IMR-90 (cell line): ENCODE results near the gene FOCAD. TPM values are rescaled to one million over a fixed set of nuclear protein-coding genes. Genes with fewer than 3 reads are reported as not detected.

ENCODE experiments used
- ATAC-seq: fragments of 200-7000 bp; cut with Tn5 transposase; 2 replicates; pipeline ENCODE4 v1.9.1; 2020; ENCODE audit warnings: low read depth, mild to moderate bottlenecking, moderate library complexity
- BruUV-seq: library from RNA; stranded (reverse); fragments of 400-500 nt; replicated peaks from 2 replicates; lab custom pipeline; 2021; lab: Mats Ljungman, UMichigan
- CTCF ChIA-PET: fragments of 300-600 bp; formaldehyde crosslinking; extraction: SDS; loops from one replicate; lab custom pipeline; 2021; ENCODE audit warnings: antibody characterized with exemption; lab: Yijun Ruan, JAX
- POLR2A ChIA-PET: fragments of 300-600 bp; sonication (Branson Sonifier 250); formaldehyde crosslinking; loops from one replicate; lab custom pipeline; 2022; ENCODE audit warnings: antibody characterized with exemption; ENCODE audit not compliant: unreplicated experiment; lab: Charles Lee
- DNase-seq: peaks from one replicate; pipeline ENCODE4 v3.0.0; 2013
- H2AFZ ChIP-seq: replicated peaks from 2 replicates; pipeline ENCODE3; 2013; ENCODE audit warnings: low read length, mild to moderate bottlenecking; ENCODE audit not compliant: poor library complexity
- H2AK5ac ChIP-seq: 2 replicates; pipeline ENCODE4 v1.6.1; 2013; ENCODE audit warnings: low read depth, low read length, inconsistent platforms
- H2AK9ac ChIP-seq: replicated peaks from 2 replicates; pipeline ENCODE3; 2013; ENCODE audit warnings: mild to moderate bottlenecking, low read depth, low read length, moderate library complexity; ENCODE audit not compliant: poor library complexity
- H2BK120ac ChIP-seq: 2 replicates; pipeline ENCODE4 v1.6.1; 2013; ENCODE audit warnings: low read depth, low read length, inconsistent platforms
- H2BK15ac ChIP-seq: 3 replicates; pipeline ENCODE4 v1.6.1; 2013; ENCODE audit warnings: low read depth, low read length, inconsistent platforms
- H2BK20ac ChIP-seq: 2 replicates; pipeline ENCODE4 v1.6.1; 2013; ENCODE audit warnings: low read depth, mild to moderate bottlenecking, inconsistent platforms, low read length, moderate library complexity
- H2BK5ac ChIP-seq: 2 replicates; pipeline ENCODE4 v1.6.1; 2013; ENCODE audit warnings: mild to moderate bottlenecking, low read depth, low read length, inconsistent platforms; ENCODE audit not compliant: poor library complexity, severe bottlenecking
- H3K14ac ChIP-seq: replicated peaks from 2 replicates; pipeline ENCODE4 v1.6.1; 2013; ENCODE audit warnings: low read depth, low read length, inconsistent platforms
- H3K18ac ChIP-seq: 2 replicates; pipeline ENCODE4 v1.6.1; 2013; ENCODE audit warnings: low read depth, low read length, control low read depth
- H3K23ac ChIP-seq: 2 replicates; pipeline ENCODE4 v1.6.1; 2013; ENCODE audit warnings: low read depth, low read length, inconsistent platforms
- H3K27ac ChIP-seq: 2 replicates; pipeline ENCODE4 v1.5.1; 2013; ENCODE audit warnings: mild to moderate bottlenecking, control low read depth, low read length; ENCODE audit not compliant: insufficient read depth
- H3K27me3 ChIP-seq: 2 replicates; pipeline ENCODE4 v1.6.1; 2013; ENCODE audit warnings: low read length; ENCODE audit not compliant: control insufficient read depth, insufficient read depth
- H3K36me3 ChIP-seq: 2 replicates; pipeline ENCODE4 v1.6.1; 2013; ENCODE audit warnings: low read length, mixed read lengths; ENCODE audit not compliant: control insufficient read depth, insufficient read depth
- H3K4ac ChIP-seq: 2 replicates; pipeline ENCODE4 v1.6.1; 2013; ENCODE audit warnings: low read depth, low read length, inconsistent platforms
- H3K4me1 ChIP-seq: 2 replicates; pipeline ENCODE4 v1.6.1; 2013; ENCODE audit warnings: low read length, mixed read lengths; ENCODE audit not compliant: control insufficient read depth, insufficient read depth
- H3K4me2 ChIP-seq: 2 replicates; pipeline ENCODE4 v1.6.1; 2013; ENCODE audit warnings: low read depth, mild to moderate bottlenecking, control low read depth, low read length, moderate library complexity
- H3K4me3 ChIP-seq: 2 replicates; pipeline ENCODE4 v1.5.1; 2013; ENCODE audit warnings: low read depth, mild to moderate bottlenecking, control low read depth, low read length, moderate library complexity; ENCODE audit not compliant: insufficient read depth
- H3K56ac ChIP-seq: 2 replicates; pipeline ENCODE4 v1.6.1; 2013; ENCODE audit warnings: low read length, inconsistent platforms; ENCODE audit not compliant: insufficient read depth; ENCODE audit errors: extremely low read depth
- H3K79me1 ChIP-seq, 2 experiments: 2 replicates each; pipeline ENCODE4 v1.6.1; 2013; ENCODE audit warnings: low read length in 2 of 2, inconsistent platforms in 1 of 2, low read depth in 1 of 2
- H3K9ac ChIP-seq: 2 replicates; pipeline ENCODE4 v1.6.1; 2013; ENCODE audit warnings: low read depth, low read length, control low read depth
- H3K9me1 ChIP-seq: 2 replicates; pipeline ENCODE4 v1.6.1; 2013; ENCODE audit warnings: low read length, inconsistent platforms; ENCODE audit not compliant: insufficient read depth
- H3K9me3 ChIP-seq: 2 replicates; pipeline ENCODE4 v1.6.1; 2013; ENCODE audit warnings: low read length; ENCODE audit not compliant: control insufficient read depth, insufficient read depth
- H4K20me1 ChIP-seq: 2 replicates; pipeline ENCODE4 v1.6.1; 2013; ENCODE audit warnings: low read length, inconsistent platforms; ENCODE audit not compliant: insufficient read depth
- H4K5ac ChIP-seq: 2 replicates; pipeline ENCODE4 v1.6.1; 2013; ENCODE audit warnings: mild to moderate bottlenecking, low read depth, low read length, control low read depth
- H4K8ac ChIP-seq, 2 experiments: 2 replicates each; pipeline ENCODE4 v1.6.1; 2013; ENCODE audit warnings: low read depth in 2 of 2, low read length in 2 of 2, control low read depth in 1 of 2, inconsistent platforms in 1 of 2
- H4K91ac ChIP-seq: 2 replicates; pipeline ENCODE4 v1.6.1; 2013; ENCODE audit warnings: low read depth, low read length, inconsistent platforms; ENCODE audit not compliant: insufficient read depth
- BHLHE40 ChIP-seq: fragments of 150-350 bp; IDR thresholded peaks from 2 replicates; pipeline ENCODE4 v1.6.1; 2016; ENCODE audit warnings: mild to moderate bottlenecking, low read depth, low read length
- CEBPB ChIP-seq: IDR thresholded peaks from 2 replicates; pipeline ENCODE4 v1.6.1; 2012; ENCODE audit warnings: low read depth, low read length, improper control_type of control experiment
- CHD1 ChIP-seq: IDR thresholded peaks from 2 replicates; pipeline ENCODE4 v1.6.1; 2012; ENCODE audit warnings: low read depth, low read length, improper control_type of control experiment
- CTCF ChIP-seq: conservative IDR thresholded peaks from 2 replicates; pipeline ENCODE4 v1.5.1; 2012; ENCODE audit warnings: mild to moderate bottlenecking, low read depth, low read length, improper control_type of control experiment
- ELK1 ChIP-seq: fragments of 150-350 bp; IDR thresholded peaks from 2 replicates; pipeline ENCODE4 v1.6.1; 2016; ENCODE audit warnings: low read depth, mild to moderate bottlenecking, low read length, moderate library complexity, borderline replicate concordance
- FOS ChIP-seq: fragments of 150-350 bp; IDR thresholded peaks from 2 replicates; pipeline ENCODE4 v1.6.1; 2016; ENCODE audit warnings: low read depth, low read length
- MAFK ChIP-seq: IDR thresholded peaks from 2 replicates; pipeline ENCODE4 v1.6.1; 2012; ENCODE audit warnings: low read depth, low read length, improper control_type of control experiment
- MAZ ChIP-seq: IDR thresholded peaks from 2 replicates; pipeline ENCODE4 v1.6.1; 2012; ENCODE audit warnings: low read depth, mild to moderate bottlenecking, low read length, improper control_type of control experiment, moderate library complexity, borderline replicate concordance
- MXI1 ChIP-seq: IDR thresholded peaks from 2 replicates; pipeline ENCODE4 v1.6.1; 2012; ENCODE audit warnings: low read depth, mild to moderate bottlenecking, low read length, moderate library complexity, borderline replicate concordance
- NFE2L2 ChIP-seq: fragments of 150-350 bp; IDR thresholded peaks from 2 replicates; pipeline ENCODE4 v1.6.1; 2016; ENCODE audit warnings: low read depth, mild to moderate bottlenecking, low read length
- POLR2A ChIP-seq: IDR thresholded peaks from 2 replicates; pipeline ENCODE4 v1.6.1; 2012; ENCODE audit warnings: mild to moderate bottlenecking, low read depth, low read length
- RAD21 ChIP-seq: IDR thresholded peaks from 2 replicates; pipeline ENCODE4 v1.6.1; 2012; ENCODE audit warnings: low read length, improper control_type of control experiment
- RCOR1 ChIP-seq: IDR thresholded peaks from 2 replicates; pipeline ENCODE4 v1.6.1; 2012; ENCODE audit warnings: mild to moderate bottlenecking, low read length, improper control_type of control experiment; ENCODE audit not compliant: insufficient replicate concordance
- RFX5 ChIP-seq: IDR thresholded peaks from 2 replicates; pipeline ENCODE4 v1.8.0; 2012; ENCODE audit warnings: low read depth, mild to moderate bottlenecking, low read length, moderate library complexity
- SMC3 ChIP-seq: fragments of 150-350 bp; IDR thresholded peaks from 2 replicates; pipeline ENCODE4 v1.6.1; 2016; ENCODE audit warnings: low read depth, mild to moderate bottlenecking, antibody characterized with exemption, low read length, moderate library complexity
- USF2 ChIP-seq: fragments of 150-350 bp; IDR thresholded peaks from 2 replicates; pipeline ENCODE4 v1.6.1; 2017; ENCODE audit warnings: mild to moderate bottlenecking, antibody characterized with exemption, low read length, low read depth
- WGBS, 2 experiments: methylation state at CpG; one replicate each; pipeline versions ENCODE4 v1.1.5 to v1.1.7; 2013; ENCODE audit warnings: missing lambda C conversion rate in 2 of 2; ENCODE audit not compliant: insufficient read length in 1 of 2; ENCODE audit errors: extremely low coverage in 2 of 2; 5-methylcytosine and 5-hydroxymethylcytosine counted together
- dilution Hi-C: fragments of 300-500 bp; cut with HindIII; formaldehyde crosslinking; loops from one replicate; pipeline ENCODE4 v1.14.3; 2018; ENCODE audit warnings: low sequenced_read_pairs; ENCODE audit not compliant: unreplicated experiment
- in situ Hi-C: fragments of 300-500 bp; cut with MboI; formaldehyde crosslinking; loops from 3 replicates; pipeline ENCODE4 v1.14.3; 2019; ENCODE audit warnings: low sequenced_read_pairs, inconsistent platforms, mixed read lengths
- intact Hi-C: fragments of 100-400 bp; cut with micrococcal nuclease; formaldehyde crosslinking; loops from 2 replicates; pipeline ENCODE4 v1.10.0; 2022
- polyA plus RNA-seq, 3 experiments: library from polyadenylated mRNA; depleted of rRNA; stranded (reverse); fragments of >200 nt; gene quantifications; 2 replicates each; pipeline ENCODE4 v1.2.3, GENCODE V29; 2012; ENCODE audit warnings: low replicate concordance in 1 of 3
- total RNA-seq: library from RNA; depleted of rRNA; stranded (reverse); fragments of >200 nt; gene quantifications from 2 replicates; pipeline ENCODE4 v1.2.3, GENCODE V29; 2012

Gene FOCAD
- total and polyA plus RNA-seq, 2 of the 4 experiments (the other 2 are of a cell fraction), result 28.8 to 91.2 TPM

GRCh38 chr9:20692554-20692953 is 8.5 kb downstream of the FOCAD start:
- no peaks in the 10 kb centered on the region for H3K9me3 ChIP-seq
- no TSS peak for BruUV-seq
- H2AK5ac ChIP-seq, result no peak overlapping the region
- no peak overlapping the region for H3K18ac ChIP-seq
- ATAC-seq (peak; percentile 96), DNase-seq (peak; percentile 66)
- dilution Hi-C loops, result no loop called here
- CTCF ChIA-PET, result no interaction called here
- H2BK120ac ChIP-seq, result no peak overlapping the region
- H3K79me1 ChIP-seq, result peaks cover 31 to 62% of the 10 kb centered on the region in 2 experiments
- H3K9ac ChIP-seq, result no peak overlapping the region
- no peak overlapping the region for H2BK15ac ChIP-seq
- intact Hi-C loops, result no loop called here
- 0 out of 2 replicates have a peak, but pooled peaks cover 5% of the 10 kb centered on the region for H3K9me1 ChIP-seq
- in situ Hi-C loops, result no loop called here
- POLR2A ChIA-PET, result no interaction called here
- no peak overlapping the region for H2AFZ ChIP-seq
- H3K27me3 ChIP-seq, result no peaks in the 10 kb centered on the region
- no peak overlapping the region for H3K4me3 ChIP-seq
- H3K4me1 ChIP-seq, result peaks cover 3% of the 10 kb centered on the region; the same call in 1 of the 2 replicates
- TF ChIP-seq CHD1 (no peak), FOS (no peak), NFE2L2 (no peak), USF2 (no peak), RAD21 (no peak), SMC3 (no peak), MXI1 (no peak), RCOR1 (no peak), RFX5 (no peak), MAFK (no peak), BHLHE40 (no peak; the same call in 1 of the 2 replicates), POLR2A (no peak), MAZ (no peak), ELK1 (no peak), CEBPB (no peak), CTCF (no peak)
- H2BK20ac ChIP-seq, result no peak overlapping the region
- no peak overlapping the region for H4K5ac ChIP-seq
- H3K4ac ChIP-seq, result no peak overlapping the region; the same call in 1 of the 2 replicates
- H3K56ac ChIP-seq, result no peak overlapping the region
- H4K20me1 ChIP-seq, result peaks cover 11% of the 10 kb centered on the region; the same call in 1 of the 2 replicates
- no peak overlapping the region for H2AK9ac ChIP-seq
- H4K8ac ChIP-seq, result peak overlapping the region in 1 of 2 experiments; percentile 43; a peak in 2 of 4 replicates
- peak overlapping the region; percentile 0; the same call in 1 of the 2 replicates for H3K27ac ChIP-seq
- H4K91ac ChIP-seq, result no peak overlapping the region
- H3K36me3 ChIP-seq, result no peaks in the 10 kb centered on the region
- H2BK5ac ChIP-seq, result no peak overlapping the region
- no peak overlapping the region for H3K23ac ChIP-seq
- peak overlapping the region; percentile 2 for H3K4me2 ChIP-seq
- H3K14ac ChIP-seq, result no peak overlapping the region
- no CpG with 5 or more reads among the region's 5 CpGs for WGBS, 2 experiments
